ENCODE data around the gene AGFG1.
"Not testable (repeated sequence)": the region's sequence is repeated elsewhere in the genome, so short reads cannot be mapped to it uniquely, and the experiment has no call there.

AGFG1 gene

GRCh38 chr2:227582369-227582768 lies 110.4 kb downstream of the AGFG1 start:
- TF ChIP-seq CTCF (IDR thresholded peaks at IDR 0.05; ENCODE audit: low read depth, low read length): no peak
- no peak for DNase-seq (ENCODE audit: extremely low read depth, low read depth)

- no peak for DNase-seq (ENCODE audit: extremely low read depth, low read depth)
- no peak for TF ChIP-seq CTCF (IDR thresholded peaks at IDR 0.05; ENCODE audit: low read depth, low read length)
Measured at GRCh38 chr2:227592694-227593387, 120.9 kb downstream of the AGFG1 start.

GRCh38 chr2:227595797-227596196 lies 123.8 kb downstream of the AGFG1 start:
- no peak for TF ChIP-seq CTCF (IDR thresholded peaks at IDR 0.05; ENCODE audit: low read depth, low read length)
- no peak for DNase-seq (ENCODE audit: extremely low read depth, low read depth)

- no peak for DNase-seq (ENCODE audit: extremely low read depth, low read depth)
- no peak for TF ChIP-seq CTCF (IDR thresholded peaks at IDR 0.05; ENCODE audit: low read depth, low read length)
Measured at GRCh38 chr2:227597036-227597435, 125.1 kb downstream of the AGFG1 start.

- TF ChIP-seq CTCF (IDR thresholded peaks at IDR 0.05; ENCODE audit: low read depth, low read length): no peak
- DNase-seq (ENCODE audit: extremely low read depth, low read depth): no peak
Measured at GRCh38 chr2:227597998-227598397, 126.0 kb downstream of the AGFG1 start.

GRCh38 chr2:227598835-227599503 lies 127.0 kb downstream of the AGFG1 start, which contains the start of gene SCYGR2:
Gene SCYGR2, plus strand, starts transcription at chr2:227598893. Its CDS starts 0 bp downstream, at chr2:227598893.
- not testable (repeated sequence) for DNase-seq (ENCODE audit: extremely low read depth, low read depth)

GRCh38 chr2:227602358-227602757 lies 130.4 kb downstream of the AGFG1 start:
- DNase-seq (ENCODE audit: extremely low read depth, low read depth): no peak
- TF ChIP-seq CTCF (IDR thresholded peaks at IDR 0.05; ENCODE audit: low read depth, low read length): no peak
